PC-3 (cell line): Measurements from ENCODE around the gene ABCA12.

Source experiments
- EZH2 ChIP-seq: fragments of 300-600 bp; sonication (generic); IDR thresholded peaks from one replicate; pipeline ENCODE4 v1.6.1; 2017; ENCODE audit warnings: antibody characterized with exemption, mild to moderate bottlenecking, low read length; ENCODE audit not compliant: unreplicated experiment
- TF ChIP-seq, protein P1 (sequence below): fragments of 300-600 bp; sonication (generic); conservative IDR thresholded peaks from 2 replicates; pipeline ENCODE4 v1.5.1; 2017; ENCODE audit warnings: antibody characterized with exemption, low read depth, mild to moderate bottlenecking, low read length

DNA sequence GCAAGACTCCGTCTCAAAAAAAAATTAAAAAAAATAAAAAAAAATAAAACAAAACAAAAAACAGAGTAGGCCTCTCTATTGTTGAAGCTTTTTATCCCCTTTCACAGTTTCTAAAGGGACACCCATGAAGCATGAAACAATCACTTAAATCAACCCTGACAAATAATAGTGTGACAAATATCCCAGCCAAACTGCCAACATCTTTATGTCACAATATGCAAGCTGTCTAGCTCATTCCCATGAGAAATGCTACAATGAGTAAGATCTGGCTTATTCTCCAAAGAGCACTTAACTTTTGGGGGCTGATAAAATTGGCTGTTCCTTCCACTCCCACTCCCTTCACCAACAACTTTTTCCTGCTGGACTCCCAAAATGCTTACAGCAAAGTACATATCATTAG lies 21.7 kb upstream of the ABCA12 start:
- TF ChIP-seq, protein P1, sequence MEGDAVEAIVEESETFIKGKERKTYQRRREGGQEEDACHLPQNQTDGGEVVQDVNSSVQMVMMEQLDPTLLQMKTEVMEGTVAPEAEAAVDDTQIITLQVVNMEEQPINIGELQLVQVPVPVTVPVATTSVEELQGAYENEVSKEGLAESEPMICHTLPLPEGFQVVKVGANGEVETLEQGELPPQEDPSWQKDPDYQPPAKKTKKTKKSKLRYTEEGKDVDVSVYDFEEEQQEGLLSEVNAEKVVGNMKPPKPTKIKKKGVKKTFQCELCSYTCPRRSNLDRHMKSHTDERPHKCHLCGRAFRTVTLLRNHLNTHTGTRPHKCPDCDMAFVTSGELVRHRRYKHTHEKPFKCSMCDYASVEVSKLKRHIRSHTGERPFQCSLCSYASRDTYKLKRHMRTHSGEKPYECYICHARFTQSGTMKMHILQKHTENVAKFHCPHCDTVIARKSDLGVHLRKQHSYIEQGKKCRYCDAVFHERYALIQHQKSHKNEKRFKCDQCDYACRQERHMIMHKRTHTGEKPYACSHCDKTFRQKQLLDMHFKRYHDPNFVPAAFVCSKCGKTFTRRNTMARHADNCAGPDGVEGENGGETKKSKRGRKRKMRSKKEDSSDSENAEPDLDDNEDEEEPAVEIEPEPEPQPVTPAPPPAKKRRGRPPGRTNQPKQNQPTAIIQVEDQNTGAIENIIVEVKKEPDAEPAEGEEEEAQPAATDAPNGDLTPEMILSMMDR: no peak
- TF ChIP-seq EZH2: no peak
